GM21360 (cell line): ENCODE data around the gene PLEKHG4.
A peak's percentile ranks its signal among the peaks of the same experiment; 100 is the strongest.

ENCODE experiments used
- ATAC-seq: cut with Tn5 transposase; IDR thresholded peaks from one replicate; pipeline ENCODE4 v1.9.1; 2021; ENCODE audit warnings: mild to moderate bottlenecking, moderate library complexity; ENCODE audit not compliant: unreplicated experiment

The PLEKHG4 gene

DNA sequence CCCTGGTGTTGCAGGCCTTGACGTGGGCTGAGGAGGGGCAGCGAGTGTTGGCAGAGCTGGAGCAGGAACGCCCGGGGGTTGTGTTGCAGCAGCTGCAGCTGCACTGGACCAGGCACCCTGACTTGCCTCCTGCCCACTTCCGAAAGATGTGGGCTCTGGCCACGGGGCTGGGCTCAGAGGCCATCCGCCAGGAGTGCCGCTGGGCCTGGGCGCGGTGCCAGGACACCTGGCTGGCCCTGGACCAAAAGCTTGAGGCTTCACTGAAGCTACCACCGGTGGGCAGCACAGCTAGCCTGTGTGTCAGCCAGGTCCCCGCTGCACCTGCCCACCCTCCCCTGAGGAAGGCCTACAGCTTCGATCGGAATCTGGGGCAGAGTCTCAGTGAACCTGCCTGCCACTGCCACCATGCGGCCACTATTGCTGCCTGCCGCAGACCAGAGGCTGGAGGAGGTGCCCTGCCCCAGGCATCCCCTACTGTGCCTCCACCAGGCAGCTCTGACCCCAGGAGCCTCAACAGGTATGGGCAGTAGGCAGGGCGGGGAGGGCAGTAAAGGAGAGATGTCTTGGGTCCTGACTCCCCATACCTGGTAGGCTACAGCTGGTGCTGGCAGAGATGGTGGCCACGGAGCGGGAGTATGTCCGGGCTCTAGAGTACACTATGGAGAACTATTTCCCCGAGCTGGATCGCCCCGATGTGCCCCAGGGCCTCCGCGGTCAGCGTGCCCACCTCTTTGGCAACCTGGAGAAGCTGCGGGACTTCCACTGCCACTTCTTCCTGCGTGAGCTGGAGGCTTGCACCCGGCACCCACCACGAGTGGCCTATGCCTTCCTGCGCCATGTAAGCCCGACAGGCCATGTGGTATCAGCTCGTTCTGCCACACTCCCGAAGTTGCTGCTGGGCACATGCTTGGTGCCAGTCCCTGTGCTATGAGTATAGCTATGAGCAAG lies 5.6 kb downstream of the PLEKHG4 start:
- ATAC-seq, result no peak

DNA sequence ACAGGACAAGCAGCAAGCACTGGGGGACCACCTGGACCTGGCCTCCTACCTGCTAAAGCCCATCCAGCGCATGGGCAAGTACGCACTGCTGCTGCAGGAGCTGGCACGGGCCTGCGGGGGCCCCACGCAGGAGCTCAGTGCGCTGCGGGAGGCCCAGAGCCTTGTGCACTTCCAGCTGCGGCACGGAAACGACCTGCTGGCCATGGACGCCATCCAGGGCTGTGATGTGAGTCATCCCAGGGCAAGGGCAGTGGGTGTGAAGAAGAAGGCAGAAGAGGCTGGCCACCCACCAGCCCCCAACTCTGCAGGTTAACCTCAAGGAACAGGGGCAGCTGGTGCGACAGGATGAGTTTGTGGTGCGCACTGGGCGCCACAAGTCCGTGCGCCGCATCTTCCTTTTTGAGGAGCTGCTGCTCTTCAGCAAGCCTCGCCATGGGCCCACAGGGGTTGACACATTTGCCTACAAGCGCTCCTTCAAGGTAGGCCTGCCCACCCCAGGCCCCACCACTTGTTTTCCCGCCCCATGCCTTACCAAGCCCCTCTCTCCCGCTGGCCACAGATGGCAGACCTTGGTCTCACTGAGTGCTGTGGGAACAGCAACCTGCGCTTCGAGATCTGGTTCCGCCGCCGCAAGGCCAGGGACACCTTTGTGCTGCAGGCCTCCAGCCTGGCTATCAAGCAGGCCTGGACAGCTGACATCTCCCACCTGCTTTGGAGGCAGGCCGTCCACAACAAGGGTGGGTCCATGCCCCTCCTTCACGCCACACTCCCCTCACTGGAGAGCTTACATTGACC lies 7.3 kb downstream of the PLEKHG4 start:
- ATAC-seq, result no peak

DNA sequence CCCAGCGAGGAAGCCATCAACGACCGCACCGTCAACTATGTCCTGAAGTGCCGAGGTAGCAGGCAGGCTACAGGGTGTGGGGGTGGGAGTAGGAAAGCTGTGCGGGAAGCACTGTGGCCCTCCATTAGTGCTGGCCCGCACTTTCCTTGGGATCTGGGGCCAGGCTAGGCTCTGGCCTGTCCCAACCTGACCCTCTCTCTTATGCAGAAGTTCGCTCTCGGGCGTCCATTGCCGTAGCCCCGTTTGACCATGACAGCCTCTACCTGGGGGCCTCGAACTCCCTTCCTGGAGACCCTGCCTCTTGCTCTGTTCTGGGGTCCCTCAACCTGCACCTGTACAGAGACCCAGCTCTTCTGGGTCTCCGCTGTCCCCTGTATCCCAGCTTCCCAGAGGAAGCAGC lies 8.6 kb downstream of the PLEKHG4 start:
- ATAC-seq, result no peak

DNA sequence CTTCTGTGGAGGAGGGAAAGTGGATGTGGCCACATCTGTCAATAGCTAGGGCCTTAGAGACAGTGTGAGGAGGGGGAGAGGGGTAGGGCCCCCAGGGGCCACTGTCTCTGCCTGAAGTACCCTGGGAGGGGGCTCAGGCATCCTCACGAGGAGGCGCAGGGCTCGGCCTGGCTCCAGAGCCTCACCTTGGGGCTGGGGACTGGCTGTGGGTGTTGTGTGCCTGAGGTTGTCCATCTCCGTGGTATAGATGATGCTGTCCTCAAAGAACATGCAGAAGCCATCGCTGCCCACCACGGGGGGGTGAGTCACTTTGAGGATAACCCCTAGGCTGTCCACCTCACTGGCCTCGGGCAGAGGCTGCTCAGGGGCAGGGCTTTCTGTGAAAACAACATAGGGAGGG lies 12.1 kb downstream of the PLEKHG4 start:
- no peak for ATAC-seq

DNA sequence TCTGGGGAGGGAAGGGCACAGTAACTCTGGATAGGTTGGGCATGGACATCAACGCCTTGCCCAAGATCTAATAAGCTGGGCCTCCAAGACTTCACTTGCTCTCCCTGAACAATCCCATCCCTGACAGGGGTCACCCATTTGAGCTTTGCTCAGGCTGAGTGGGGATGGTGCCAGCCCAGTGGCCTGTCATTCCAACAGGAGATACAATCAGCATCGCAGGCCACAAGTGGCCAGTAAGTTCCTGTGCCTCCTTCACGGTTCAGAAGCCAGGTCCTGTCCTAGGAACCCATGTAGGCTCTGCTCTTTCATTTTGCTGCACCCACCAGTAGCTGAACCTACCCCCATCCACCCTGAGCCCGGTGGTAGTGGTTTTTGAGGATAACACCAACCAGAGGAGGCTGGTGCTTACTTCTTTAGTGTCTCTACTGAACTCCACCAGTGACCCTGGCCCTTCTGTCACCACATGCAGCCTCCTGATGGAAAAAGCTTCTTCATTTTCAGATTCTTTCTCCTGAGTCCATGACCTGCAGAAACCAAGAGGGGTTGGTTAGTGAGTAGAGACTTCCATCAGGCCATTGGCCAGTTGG lies 14.9 kb downstream of the PLEKHG4 start:
- no peak for ATAC-seq

DNA sequence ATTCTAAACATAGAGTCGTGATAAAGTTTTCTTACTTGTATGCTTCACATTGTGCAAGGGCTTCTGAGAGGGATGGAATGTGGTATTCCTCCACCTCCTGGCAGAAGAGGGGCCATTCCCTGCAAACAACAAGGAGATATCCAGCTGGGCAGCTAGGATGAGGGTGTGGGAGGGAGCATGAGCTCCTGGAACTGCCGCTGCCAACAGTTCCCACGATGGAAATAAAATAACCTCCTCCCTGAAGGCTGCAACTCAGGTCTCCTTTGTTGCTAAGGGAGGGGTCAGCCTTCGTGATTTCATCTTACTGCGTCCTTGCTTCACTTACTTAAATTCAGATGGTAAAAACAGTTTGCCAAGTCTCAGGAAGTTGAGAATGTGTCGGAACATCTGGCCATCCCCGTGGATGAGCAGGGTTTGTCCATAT lies 15.6 kb downstream of the PLEKHG4 start:
- no peak for ATAC-seq

DNA sequence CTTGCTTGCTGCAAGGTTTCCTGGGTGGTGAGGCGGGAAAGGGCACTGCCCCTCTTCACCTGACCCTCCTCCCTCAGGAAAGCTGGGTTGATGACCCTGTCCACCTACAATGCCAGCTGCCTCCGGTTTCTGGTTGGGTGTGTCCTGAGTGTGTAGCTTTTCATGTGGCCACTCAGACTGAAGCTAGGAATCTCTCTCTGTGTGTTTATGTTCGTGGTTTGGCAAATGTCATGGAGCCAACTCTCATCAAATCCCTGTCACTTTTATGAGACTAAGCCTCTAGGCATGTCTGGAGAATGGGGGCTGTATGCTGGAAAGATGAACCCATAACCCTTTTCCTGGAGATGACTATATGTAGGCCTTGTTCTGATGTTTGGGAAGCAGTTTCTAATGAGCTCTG lies 17.1 kb downstream of the PLEKHG4 start:
- no peak for ATAC-seq

DNA sequence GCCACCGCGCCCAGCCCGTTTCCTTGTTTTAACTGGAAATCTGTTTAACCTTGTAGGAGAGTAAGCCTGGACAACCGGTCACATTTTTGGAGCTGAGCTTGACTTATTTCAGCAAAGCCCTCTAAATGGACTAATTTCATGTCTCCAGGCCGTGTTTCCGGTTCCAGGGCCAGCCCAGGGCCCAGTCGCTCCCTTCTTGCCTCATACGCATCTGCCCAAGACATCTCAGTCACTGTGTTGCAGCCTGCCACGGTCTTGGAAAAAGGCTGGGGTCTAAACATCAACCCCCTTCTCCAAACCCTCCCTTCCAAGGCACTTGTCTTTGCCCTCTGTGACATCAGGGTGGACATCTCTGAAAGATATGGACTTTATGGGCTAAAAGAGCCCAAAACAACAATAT lies 18.9 kb downstream of the PLEKHG4 start:
- ATAC-seq, result no peak

DNA sequence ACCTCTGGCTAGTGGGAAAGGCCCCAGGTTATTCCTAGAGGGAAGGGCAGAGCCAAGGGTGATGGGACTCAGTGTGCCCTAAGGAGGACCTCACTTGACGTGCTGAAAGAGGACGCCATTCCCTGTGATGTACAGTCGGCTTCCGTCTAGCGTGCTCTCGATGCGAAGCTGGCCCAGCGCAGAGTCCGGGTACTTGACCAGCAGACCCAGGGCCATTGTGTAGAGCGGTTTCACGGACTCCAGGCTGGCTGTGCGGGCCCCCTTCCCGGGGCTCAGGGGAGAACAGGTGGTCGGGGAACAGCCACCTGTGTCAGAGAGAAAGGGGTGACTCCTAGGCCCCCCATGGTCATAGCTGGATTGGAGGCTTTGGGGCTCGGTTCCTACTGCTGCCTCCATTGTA lies 19.9 kb downstream of the PLEKHG4 start:
- no peak for ATAC-seq

DNA sequence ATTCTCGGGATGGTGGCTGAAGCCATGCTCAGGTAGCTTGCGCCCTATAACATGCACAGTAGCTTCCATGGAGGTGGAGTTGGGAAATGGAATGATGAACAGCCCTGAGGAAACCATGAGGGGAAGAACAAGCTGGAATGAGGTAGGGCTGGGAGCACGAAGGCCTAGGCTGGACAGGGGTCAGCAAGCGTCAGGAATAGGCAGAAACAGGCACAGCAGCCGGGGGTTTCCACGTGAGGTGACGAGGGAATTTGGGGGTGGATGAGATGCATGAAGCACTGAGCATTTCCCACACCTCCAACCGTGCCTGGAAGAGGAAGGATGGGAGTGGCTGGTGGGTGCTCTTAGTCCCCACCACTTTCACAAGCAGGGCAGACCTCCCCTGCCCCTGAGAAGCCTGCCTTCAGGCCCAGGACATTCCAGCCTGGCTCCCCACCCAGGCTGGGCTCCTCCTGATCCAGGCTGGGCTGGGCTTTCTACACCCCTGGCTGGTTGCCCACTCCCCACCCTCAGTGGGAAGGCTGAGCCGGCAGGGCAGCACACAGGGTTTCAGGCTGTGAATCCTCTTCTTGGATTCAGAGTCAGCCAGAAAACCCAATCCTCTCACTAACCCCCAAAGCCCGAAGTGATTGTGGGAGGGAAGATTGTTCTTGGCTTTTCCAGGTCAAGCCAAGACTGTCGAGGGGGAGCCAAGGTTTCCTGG lies 21.9 kb downstream of the PLEKHG4 start:
- ATAC-seq, result no peak

DNA sequence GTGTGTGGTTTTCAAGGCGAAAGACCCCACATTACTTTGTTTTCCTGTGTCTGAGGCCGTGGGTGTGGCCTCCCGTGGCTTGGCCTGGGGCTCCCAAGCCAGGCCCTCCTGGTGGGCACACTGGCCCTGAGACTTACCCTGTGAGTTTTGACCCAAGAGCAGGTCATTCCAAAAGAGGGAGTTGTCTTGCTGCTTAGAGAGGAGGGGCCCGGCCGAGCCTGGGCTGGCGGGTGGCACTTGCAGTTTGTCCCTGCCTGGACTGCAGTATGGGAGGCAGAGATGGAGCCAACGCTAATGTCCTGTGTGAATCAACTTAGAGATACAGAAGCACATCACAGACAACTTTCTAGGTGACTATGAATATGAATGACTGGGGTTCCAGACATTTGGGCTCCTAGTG lies 22.7 kb downstream of the PLEKHG4 start:
- no peak for ATAC-seq

DNA sequence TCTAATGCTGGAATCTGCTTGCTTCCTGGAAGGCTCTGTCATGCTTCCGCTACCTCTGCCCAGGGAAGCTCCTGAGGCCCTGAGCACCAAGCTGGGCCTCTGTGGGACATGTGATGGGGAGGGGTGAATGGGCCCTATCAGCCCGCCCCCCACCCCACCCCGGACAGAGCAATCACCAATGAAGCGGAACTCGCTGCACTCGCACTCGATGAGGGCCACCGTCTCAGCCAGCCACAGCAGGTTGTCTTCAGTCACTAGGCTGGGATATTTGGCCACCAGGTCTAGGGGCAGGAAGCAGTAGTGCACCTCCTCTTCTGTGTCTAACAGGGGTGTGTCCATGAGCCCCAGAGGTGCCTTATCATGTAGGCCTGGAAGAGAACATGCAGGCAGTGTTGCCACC lies 23.6 kb downstream of the PLEKHG4 start:
- ATAC-seq, result no peak

DNA sequence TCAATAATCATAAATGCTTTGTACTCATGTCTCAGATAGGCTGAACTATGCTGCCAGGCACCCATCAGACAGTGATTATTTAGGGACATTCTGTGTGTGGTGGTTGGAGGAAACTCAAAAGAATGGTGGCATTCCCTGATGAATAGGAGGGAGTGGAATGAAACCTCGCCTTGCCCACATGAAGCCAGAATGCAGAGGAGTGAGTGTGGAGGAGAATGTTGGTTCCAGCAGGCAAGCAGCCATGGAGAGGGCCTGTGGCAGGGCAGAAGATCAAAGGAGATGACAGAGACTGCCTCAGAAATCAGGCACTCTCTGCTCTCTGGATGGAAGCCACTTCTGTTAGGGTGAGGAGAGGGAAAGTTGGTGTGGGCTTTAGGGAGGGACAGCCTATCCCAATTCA lies 24.7 kb downstream of the PLEKHG4 start:
- no peak for ATAC-seq

DNA sequence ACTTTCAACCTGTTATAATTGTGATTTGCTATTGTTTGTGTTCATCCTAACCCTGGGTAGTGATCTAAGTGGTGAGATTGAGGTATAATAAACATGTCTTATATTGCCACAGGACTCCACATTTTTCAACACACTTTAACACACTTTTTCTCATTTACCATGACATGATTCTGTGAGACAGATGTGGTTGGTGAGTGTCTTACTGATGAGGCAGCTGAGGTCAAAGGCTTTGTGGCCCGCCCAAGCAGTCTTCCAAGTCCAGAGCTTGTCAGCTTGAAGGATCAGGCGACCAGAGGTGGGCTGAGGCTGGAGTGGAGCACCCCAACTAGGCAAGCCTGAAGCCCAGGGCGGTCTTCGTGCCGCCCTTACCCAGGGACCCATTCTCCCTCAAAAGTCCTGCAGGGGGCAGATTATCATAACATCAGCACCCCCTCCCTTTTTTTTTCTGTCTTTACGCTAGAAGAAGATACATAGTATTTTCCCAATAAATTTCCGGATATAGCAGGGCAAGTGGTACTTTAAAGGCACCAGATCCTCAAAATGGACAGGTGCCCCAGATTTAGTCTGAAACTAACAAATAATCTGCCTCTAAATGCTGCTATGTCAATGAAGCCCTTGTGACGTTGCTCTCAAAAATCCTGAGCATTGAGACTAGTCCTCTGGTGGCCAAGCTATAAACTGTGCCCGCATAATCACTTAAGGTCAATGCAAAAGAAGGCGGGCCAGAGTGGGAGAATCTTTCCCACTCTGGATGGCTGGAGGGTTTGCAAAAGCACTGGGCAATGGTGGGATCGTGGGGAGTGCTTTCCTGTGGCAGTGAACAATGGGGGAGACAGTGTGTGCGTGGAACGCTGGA lies 26.1 kb downstream of the PLEKHG4 start:
- ATAC-seq, result no peak

DNA sequence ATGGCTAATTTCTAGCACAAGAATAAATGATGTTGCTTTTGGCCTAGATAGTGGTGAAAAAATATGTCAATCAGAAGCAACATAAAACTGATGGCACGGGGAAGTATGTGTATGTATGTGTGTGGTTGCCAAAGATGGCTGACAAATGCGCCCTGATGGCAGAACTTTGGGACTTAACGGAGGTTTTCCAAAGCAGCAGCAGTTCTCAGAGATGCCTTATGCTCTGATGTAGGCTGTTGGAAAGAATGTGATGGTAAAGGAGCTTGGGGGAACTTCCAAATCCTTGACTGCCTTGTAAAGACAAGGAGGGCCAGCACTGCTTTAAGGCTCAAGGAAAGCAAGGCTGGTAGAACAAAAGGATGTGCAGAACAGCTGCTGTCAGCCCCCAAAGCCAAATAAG lies 31.2 kb downstream of the PLEKHG4 start:
- no peak for ATAC-seq

DNA sequence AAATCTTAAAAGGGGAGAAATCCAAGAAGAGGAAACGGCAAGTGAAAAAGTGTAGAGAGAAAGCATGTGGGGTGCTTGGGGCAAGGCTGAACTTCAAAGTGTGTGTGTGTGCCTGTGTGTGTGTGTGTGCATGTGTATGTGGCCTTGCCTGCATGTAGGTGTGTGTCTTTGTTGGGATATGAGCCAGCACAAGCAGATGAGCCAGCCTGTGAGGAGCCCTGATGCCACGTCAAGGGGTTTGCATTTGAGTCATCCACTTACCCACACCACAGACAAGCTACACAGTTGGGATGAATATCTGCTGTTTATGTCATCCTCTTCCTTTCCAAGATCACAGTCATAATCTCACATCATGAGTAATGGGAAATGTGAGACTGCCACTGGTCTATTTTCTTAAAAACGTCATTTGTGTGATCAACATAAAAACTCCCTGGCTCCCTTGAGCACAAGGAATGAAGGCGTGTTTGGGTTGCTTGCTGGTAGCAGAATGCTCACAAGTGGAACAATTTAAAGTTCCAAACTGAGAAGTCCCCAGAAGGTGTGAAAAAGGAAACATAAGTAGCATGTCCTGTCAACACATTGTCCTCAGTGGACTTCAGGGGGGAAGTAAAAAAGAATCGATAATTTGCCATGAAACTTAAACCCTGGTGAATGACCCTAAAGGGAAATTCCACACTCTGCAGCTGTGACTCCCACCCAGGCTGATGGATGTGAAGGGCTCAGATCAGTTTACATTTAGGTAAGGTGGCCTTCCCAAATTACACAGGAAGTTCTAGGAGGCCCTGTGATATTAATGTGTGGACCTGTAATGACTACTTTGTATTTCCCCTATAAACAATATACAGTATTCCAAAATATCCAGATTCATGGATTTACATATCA lies 32.5 kb downstream of the PLEKHG4 start:
- peak; percentile 76 for ATAC-seq

DNA sequence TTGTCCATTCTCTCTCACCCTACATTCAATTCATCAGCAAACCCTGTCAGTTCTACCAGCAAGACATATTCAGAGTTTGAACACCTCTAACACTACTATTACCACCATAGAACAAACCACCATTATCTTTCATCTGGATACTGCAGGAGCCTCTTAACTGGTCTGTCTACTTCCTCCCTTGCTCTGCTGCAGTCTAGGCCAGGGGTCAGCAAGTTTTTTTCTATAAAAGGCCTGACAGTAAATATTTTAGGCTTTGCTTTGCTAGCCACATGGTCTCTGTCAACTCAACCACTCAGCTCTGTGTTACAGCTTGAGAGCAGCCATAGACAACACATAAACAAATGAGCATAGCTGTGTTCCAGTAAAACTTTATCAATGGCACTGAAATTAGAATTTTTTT lies 33.4 kb downstream of the PLEKHG4 start:
- ATAC-seq, result no peak

DNA sequence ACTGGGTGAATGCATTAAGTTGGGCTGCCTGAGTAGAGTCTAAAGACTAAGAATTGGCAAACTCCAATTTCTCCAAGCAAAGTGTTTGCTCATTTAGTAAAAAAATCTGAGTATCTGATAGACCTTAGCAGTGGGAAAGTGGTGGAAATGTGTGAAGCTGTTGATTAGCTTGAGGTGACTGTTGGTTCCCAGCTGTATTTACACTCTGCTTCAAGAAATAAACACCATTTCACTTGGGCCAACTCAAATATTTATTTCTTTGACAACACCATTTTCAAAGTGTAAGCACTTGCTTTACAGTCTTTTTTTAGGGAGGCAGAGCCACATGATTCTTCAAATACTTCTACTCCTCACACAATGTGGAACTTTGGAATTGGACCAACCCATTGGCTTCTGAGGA lies 38.5 kb downstream of the PLEKHG4 start:
- ATAC-seq, result no peak

DNA sequence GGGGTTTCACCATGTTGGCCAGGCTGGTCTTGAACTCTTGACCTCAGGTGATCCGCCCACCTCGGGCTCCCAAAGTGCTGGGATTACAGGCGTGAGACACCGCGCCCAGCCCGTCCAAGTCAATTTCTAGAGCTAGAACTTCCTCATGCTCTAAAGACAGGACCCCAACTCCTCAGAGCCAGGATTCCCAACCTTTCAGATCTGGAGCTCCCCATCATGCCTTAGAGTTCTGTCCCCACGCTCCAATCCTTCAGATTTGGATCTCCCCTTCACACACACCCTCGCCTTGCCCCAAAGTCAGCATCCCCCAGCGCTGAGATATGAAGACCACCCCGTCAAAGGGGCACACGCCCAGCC lies 46.8 kb downstream of the PLEKHG4 start:
- no peak for ATAC-seq
